Measurements from ENCODE around the gene TRPM6. TPM values are rescaled to one million over a fixed set of nuclear protein-coding genes. Genes with fewer than 3 reads are reported as not detected.
"Not testable (repeated sequence)": the region's sequence is repeated elsewhere in the genome, so short reads cannot be mapped to it uniquely, and the experiment has no call there.

Gene TRPM6
- total and polyA plus RNA-seq, 4 experiments from 2014 or later: not detected

DNA sequence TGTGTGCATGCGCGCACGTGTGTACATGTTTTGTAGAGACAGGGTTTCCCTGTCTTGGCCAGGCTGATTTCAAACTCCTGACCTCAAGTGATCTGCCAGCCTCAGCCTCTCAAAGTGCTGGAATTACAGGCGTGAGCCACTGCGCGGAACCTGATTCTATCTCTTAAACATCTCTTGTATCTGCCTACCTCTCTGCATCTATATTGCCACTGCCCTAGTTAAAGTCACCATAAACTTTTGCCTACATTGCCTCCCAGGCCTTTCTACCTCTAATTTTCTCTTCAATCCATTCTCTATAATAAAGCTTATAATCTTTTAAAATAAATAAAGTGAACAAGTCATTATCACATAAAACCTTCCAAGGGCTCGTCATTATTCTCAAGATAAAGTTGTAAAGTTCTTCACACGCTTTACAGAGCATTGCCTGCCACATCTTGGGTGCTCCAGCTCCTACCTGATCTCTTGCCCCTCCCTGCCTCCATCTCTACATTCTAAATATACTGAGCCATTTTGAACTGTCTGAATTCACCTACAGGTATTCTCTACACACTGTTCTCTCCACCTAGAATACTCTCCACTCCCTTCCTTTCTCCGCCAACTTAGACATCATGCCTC lies 15.0 kb downstream of the TRPM6 start:
- Mint-ChIP-seq H3K4me3 (no peak overlapping the region), H3K27me3 (peaks cover 6 to 12% of the 10 kb centered on the region in 2 donors), H3K9me3 (peaks cover 0 to 9% (median 3%) of the 10 kb centered on the region in 8 donors), H3K4me1 (peaks cover 0 to 2% (median 0%) of the 10 kb centered on the region in 4 donors), H3K27ac (peak overlapping the region in 2 of 7 donors; percentile 3 to 7), H3K36me3 (no peaks in the 10 kb centered on the region)
- no peak for DNase-seq
- POLR2A ChIA-PET (ENCODE audit: partially characterized antibody): no interaction called here
- intact Hi-C loops (cut with micrococcal nuclease): no loop called here
- Histone ChIP-seq H3K27me3 (ENCODE audit: insufficient read depth, low read length) (no peaks in the 10 kb centered on the region), H3K27ac (ENCODE audit: low read depth, low read length) (no peak overlapping the region), H3K9me3 (ENCODE audit: control insufficient read depth in 1 of 2, low read length in 2 of 2) (no peaks in the 10 kb centered on the region), H3K4me3 (ENCODE audit: low read length in 2 of 2) (no peak overlapping the region), H3K36me3 (ENCODE audit: insufficient read depth, low read length) (no peaks in the 10 kb centered on the region), H3K4me1 (ENCODE audit: insufficient read depth, low read length) (no peaks in the 10 kb centered on the region)
- CTCF ChIA-PET (ENCODE audit: partially characterized antibody): no interaction called here

DNA sequence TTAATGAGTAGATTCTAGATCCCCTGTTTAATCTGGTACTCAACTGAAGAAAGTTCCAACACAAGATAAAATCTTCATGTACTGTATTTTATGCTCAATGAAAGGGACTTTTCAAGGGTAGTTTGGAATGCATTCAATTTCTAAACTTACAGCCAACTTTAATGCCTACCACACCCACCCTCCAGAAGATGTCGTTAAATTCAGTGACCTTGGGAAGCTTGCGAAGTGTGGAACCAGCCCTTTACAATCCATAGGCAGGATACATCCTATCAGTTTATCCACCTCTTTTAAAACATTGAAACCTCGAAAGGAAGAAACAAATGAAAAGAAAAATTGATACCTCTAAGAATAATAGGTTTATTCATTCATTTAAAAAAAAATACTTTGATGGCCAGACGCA lies 20.2 kb downstream of the TRPM6 start:
- Histone ChIP-seq H3K9me3 (ENCODE audit: control insufficient read depth in 1 of 2, low read length in 2 of 2) (no peaks in the 10 kb centered on the region), H3K27ac (ENCODE audit: low read depth, low read length) (no peak overlapping the region), H3K36me3 (ENCODE audit: insufficient read depth, low read length) (no peaks in the 10 kb centered on the region), H3K27me3 (ENCODE audit: insufficient read depth, low read length) (no peaks in the 10 kb centered on the region), H3K4me3 (ENCODE audit: low read length in 2 of 2) (no peak overlapping the region), H3K4me1 (ENCODE audit: insufficient read depth, low read length) (no peaks in the 10 kb centered on the region)
- ChIA-PET POLR2A (ENCODE audit: partially characterized antibody) (no interaction called here), CTCF (ENCODE audit: partially characterized antibody) (no interaction called here)
- H3K4me1 Mint-ChIP-seq: peaks cover 0 to 2% (median 0%) of the 10 kb centered on the region in 4 donors
- no peaks in the 10 kb centered on the region for H3K36me3 Mint-ChIP-seq
- H3K27me3 Mint-ChIP-seq: peaks cover 2% of the 10 kb centered on the region in 2 donors
- no peak for DNase-seq
- no peak overlapping the region for H3K4me3 Mint-ChIP-seq
- H3K9me3 Mint-ChIP-seq: no peaks in the 10 kb centered on the region
- no peak overlapping the region for H3K27ac Mint-ChIP-seq
- intact Hi-C loops (cut with micrococcal nuclease): no loop called here

DNA sequence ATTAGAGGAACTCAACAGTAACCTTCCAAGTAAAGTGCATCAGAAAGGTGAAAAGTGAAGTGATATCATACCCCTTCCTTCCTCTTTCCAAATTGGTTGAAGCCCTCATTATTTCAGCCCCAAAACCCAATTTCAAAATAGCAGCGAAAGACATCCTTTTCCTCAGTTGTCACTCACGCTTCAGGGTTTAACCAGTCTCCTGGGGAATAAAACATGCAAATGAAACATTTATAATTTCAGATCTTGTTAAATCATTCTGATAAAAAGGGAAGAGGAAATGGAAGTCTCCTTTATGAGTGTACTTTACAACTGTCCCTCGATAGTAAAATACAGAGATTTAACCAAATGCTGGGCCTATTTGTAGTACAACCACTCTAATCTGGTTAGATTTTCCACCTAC lies 22.5 kb downstream of the TRPM6 start:
- no peak overlapping the region for H3K27ac ChIP-seq (ENCODE audit: low read depth, low read length)
- H3K36me3 ChIP-seq (ENCODE audit: insufficient read depth, low read length): no peaks in the 10 kb centered on the region
- no peak overlapping the region for H3K4me3 ChIP-seq (ENCODE audit: low read length in 2 of 2)
- Mint-ChIP-seq H3K4me3 (no peak overlapping the region), H3K9me3 (no peaks in the 10 kb centered on the region), H3K27ac (no peak overlapping the region), H3K27me3 (peaks cover 2% of the 10 kb centered on the region in 2 donors), H3K4me1 (peaks cover 6 to 9% (median 7%) of the 10 kb centered on the region in 4 donors), H3K36me3 (no peaks in the 10 kb centered on the region)
- CTCF ChIA-PET (ENCODE audit: partially characterized antibody): no interaction called here
- no peaks in the 10 kb centered on the region for H3K27me3 ChIP-seq (ENCODE audit: insufficient read depth, low read length)
- DNase-seq: no peak
- POLR2A ChIA-PET (ENCODE audit: partially characterized antibody): interaction anchor here (0.5 kb wide), 1 partner anchor 87 kb away, joined by 3 read pairs; no protein-coding TSS in a partner anchor
- H3K4me1 ChIP-seq (ENCODE audit: insufficient read depth, low read length): no peaks in the 10 kb centered on the region
- no peaks in the 10 kb centered on the region for H3K9me3 ChIP-seq (ENCODE audit: control insufficient read depth in 1 of 2, low read length in 2 of 2)
- intact Hi-C loops (cut with micrococcal nuclease): no loop called here

GRCh38 chr9:74861773-74862474 lies 25.8 kb downstream of the TRPM6 start:
- Mint-ChIP-seq H3K27me3 (no peaks in the 10 kb centered on the region), H3K4me3 (peak overlapping the region in 1 of 8 donors; percentile 56), H3K36me3 (no peaks in the 10 kb centered on the region), H3K4me1 (peaks cover 4 to 9% (median 7%) of the 10 kb centered on the region in 4 donors), H3K9me3 (no peaks in the 10 kb centered on the region), H3K27ac (peak overlapping the region in 2 of 7 donors; percentile 48 to 59)
- ChIA-PET POLR2A (ENCODE audit: partially characterized antibody) (no interaction called here), CTCF (ENCODE audit: partially characterized antibody) (no interaction called here)
- Histone ChIP-seq H3K36me3 (ENCODE audit: insufficient read depth, low read length) (no peaks in the 10 kb centered on the region), H3K27me3 (ENCODE audit: insufficient read depth, low read length) (no peaks in the 10 kb centered on the region), H3K9me3 (ENCODE audit: control insufficient read depth in 1 of 2, low read length in 2 of 2) (no peaks in the 10 kb centered on the region), H3K4me1 (ENCODE audit: insufficient read depth, low read length) (no peaks in the 10 kb centered on the region), H3K4me3 (ENCODE audit: low read length in 2 of 2) (no peak overlapping the region), H3K27ac (ENCODE audit: low read depth, low read length) (no peak overlapping the region)
- intact Hi-C loops (cut with micrococcal nuclease): no loop called here
- DNase-seq: no peak

DNA sequence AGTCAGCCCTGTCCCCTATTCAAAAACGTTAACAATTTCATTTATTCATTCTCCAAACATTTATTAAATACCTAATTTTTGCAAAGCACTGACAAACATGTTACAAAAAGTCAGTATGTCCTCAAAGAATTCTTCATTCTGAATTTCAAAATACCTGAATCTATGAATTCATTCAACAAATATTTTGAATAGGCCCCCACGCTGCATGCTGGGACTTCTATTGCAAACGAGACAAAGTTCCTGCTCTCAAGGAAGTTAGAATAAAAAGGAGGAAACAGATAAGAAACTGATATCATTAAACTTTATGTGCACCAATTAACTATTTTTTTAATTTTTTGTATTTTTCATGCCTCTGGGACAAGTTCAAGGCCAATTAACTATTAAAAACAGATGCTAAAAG lies 26.6 kb downstream of the TRPM6 start:
- Histone ChIP-seq H3K27me3 (ENCODE audit: insufficient read depth, low read length) (no peaks in the 10 kb centered on the region), H3K27ac (ENCODE audit: low read depth, low read length) (no peak overlapping the region), H3K4me3 (ENCODE audit: low read length in 2 of 2) (no peak overlapping the region), H3K4me1 (ENCODE audit: insufficient read depth, low read length) (no peaks in the 10 kb centered on the region), H3K36me3 (ENCODE audit: insufficient read depth, low read length) (no peaks in the 10 kb centered on the region), H3K9me3 (ENCODE audit: control insufficient read depth in 1 of 2, low read length in 2 of 2) (no peaks in the 10 kb centered on the region)
- ChIA-PET CTCF (ENCODE audit: partially characterized antibody) (no interaction called here), POLR2A (ENCODE audit: partially characterized antibody) (no interaction called here)
- no peak overlapping the region for H3K4me3 Mint-ChIP-seq
- DNase-seq: no peak
- H3K27ac Mint-ChIP-seq: no peak overlapping the region
- no peaks in the 10 kb centered on the region for H3K9me3 Mint-ChIP-seq
- peaks cover 4 to 9% (median 7%) of the 10 kb centered on the region in 4 donors for H3K4me1 Mint-ChIP-seq
- intact Hi-C loops (cut with micrococcal nuclease): no loop called here
- H3K27me3 Mint-ChIP-seq: no peaks in the 10 kb centered on the region
- no peaks in the 10 kb centered on the region for H3K36me3 Mint-ChIP-seq

GRCh38 chr9:74860247-74860646 lies 27.5 kb downstream of the TRPM6 start:
- H3K9me3 ChIP-seq (ENCODE audit: control insufficient read depth in 1 of 2, low read length in 2 of 2); H3K36me3 Mint-ChIP-seq; H3K4me3 ChIP-seq (ENCODE audit: low read length in 2 of 2); H3K27me3 ChIP-seq (ENCODE audit: insufficient read depth, low read length); H3K4me1 Mint-ChIP-seq; H3K4me3 Mint-ChIP-seq; H3K27me3 Mint-ChIP-seq; H3K27ac Mint-ChIP-seq; H3K27ac ChIP-seq (ENCODE audit: low read depth, low read length); H3K36me3 ChIP-seq (ENCODE audit: insufficient read depth, low read length); H3K9me3 Mint-ChIP-seq; DNase-seq; POLR2A ChIA-PET (ENCODE audit: partially characterized antibody); intact Hi-C loops (cut with micrococcal nuclease); H3K4me1 ChIP-seq (ENCODE audit: insufficient read depth, low read length): not testable (repeated sequence)
- CTCF ChIA-PET (ENCODE audit: partially characterized antibody): interaction anchor here (1.0 kb wide), 1 partner anchor 92 kb away, joined by 3 read pairs; the partner anchor contains the start of gene C9orf40

GRCh38 chr9:74859786-74860185 lies 27.9 kb downstream of the TRPM6 start:
- no peaks in the 10 kb centered on the region for H3K4me1 ChIP-seq (ENCODE audit: insufficient read depth, low read length)
- Mint-ChIP-seq H3K27ac (no peak overlapping the region), H3K9me3 (no peaks in the 10 kb centered on the region), H3K27me3 (no peaks in the 10 kb centered on the region), H3K4me1 (peaks cover 4 to 9% (median 7%) of the 10 kb centered on the region in 4 donors), H3K36me3 (no peaks in the 10 kb centered on the region), H3K4me3 (no peak overlapping the region)
- no peak overlapping the region for H3K27ac ChIP-seq (ENCODE audit: low read depth, low read length)
- no peak overlapping the region for H3K4me3 ChIP-seq (ENCODE audit: low read length in 2 of 2)
- ChIA-PET POLR2A (ENCODE audit: partially characterized antibody) (no interaction called here), CTCF (ENCODE audit: partially characterized antibody) (interaction anchor here (1.0 kb wide), 1 partner anchor 92 kb away, joined by 3 read pairs; the partner anchor contains the start of gene C9orf40)
- DNase-seq: no peak
- no peaks in the 10 kb centered on the region for H3K36me3 ChIP-seq (ENCODE audit: insufficient read depth, low read length)
- intact Hi-C loops (cut with micrococcal nuclease): no loop called here
- H3K27me3 ChIP-seq (ENCODE audit: insufficient read depth, low read length): no peaks in the 10 kb centered on the region
- H3K9me3 ChIP-seq (ENCODE audit: control insufficient read depth in 1 of 2, low read length in 2 of 2): no peaks in the 10 kb centered on the region

Data from CD4-positive, alpha-beta memory T cell (primary cell).